ENCODE data around the gene MYL6. TPM values are rescaled to one million over a fixed set of nuclear protein-coding genes. Genes with fewer than 3 reads are reported as not detected.
A peak's percentile ranks its signal among the peaks of the same experiment; 100 is the strongest.

Gene MYL6
- total and polyA plus RNA-seq, 9 of the 15 experiments (the other 6 are each of a cell fraction or from before 2014, with no cell fraction given) = 557 to 1,664 (median 958) TPM

DNA sequence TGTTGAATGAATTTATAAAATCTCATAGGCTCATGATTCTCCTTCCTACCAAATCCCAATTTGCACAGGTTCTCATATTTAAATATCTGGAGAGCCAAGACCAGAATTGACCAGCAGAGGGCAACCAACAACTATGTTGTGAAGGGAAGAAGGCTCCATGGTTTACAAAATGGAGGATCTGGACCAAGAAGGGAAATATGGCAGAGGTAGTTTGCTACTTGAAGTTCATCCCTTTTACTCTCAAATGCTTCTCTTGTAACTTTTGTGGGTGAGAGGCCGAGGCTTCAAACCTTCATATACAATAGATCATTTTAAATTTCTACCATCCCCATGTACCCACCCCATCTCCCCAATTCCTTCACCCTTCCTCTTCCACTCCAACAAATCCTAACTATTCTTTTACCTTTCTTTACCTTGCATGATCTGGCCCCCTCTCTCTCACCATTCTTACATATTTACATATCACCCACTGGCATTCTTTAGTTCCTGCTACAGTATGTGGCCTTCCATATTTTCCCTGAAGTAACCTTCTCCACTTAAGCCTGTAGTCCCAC lies 34.9 kb downstream of the MYL6 start (continued):
- peak; percentile 90 to 92 for TF ChIP-seq RAD21 (CRISPR knock-in tag; conservative IDR thresholded peaks at IDR 0.05 in 1 of 2, IDR thresholded peaks at IDR 0.05 in 1 of 2)
- TF ChIP-seq, protein P1, sequence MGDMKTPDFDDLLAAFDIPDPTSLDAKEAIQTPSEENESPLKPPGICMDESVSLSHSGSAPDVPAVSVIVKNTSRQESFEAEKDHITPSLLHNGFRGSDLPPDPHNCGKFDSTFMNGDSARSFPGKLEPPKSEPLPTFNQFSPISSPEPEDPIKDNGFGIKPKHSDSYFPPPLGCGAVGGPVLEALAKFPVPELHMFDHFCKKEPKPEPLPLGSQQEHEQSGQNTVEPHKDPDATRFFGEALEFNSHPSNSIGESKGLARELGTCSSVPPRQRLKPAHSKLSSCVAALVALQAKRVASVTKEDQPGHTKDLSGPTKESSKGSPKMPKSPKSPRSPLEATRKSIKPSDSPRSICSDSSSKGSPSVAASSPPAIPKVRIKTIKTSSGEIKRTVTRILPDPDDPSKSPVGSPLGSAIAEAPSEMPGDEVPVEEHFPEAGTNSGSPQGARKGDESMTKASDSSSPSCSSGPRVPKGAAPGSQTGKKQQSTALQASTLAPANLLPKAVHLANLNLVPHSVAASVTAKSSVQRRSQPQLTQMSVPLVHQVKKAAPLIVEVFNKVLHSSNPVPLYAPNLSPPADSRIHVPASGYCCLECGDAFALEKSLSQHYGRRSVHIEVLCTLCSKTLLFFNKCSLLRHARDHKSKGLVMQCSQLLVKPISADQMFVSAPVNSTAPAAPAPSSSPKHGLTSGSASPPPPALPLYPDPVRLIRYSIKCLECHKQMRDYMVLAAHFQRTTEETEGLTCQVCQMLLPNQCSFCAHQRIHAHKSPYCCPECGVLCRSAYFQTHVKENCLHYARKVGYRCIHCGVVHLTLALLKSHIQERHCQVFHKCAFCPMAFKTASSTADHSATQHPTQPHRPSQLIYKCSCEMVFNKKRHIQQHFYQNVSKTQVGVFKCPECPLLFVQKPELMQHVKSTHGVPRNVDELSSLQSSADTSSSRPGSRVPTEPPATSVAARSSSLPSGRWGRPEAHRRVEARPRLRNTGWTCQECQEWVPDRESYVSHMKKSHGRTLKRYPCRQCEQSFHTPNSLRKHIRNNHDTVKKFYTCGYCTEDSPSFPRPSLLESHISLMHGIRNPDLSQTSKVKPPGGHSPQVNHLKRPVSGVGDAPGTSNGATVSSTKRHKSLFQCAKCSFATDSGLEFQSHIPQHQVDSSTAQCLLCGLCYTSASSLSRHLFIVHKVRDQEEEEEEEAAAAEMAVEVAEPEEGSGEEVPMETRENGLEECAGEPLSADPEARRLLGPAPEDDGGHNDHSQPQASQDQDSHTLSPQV (IDR thresholded peaks at IDR 0.05) = peak; percentile 83
- TF ChIP-seq NR4A1 (CRISPR knock-in tag; IDR thresholded peaks at IDR 0.05) = no peak
- TF ChIP-seq NR4A1 (tag; IDR thresholded peaks at IDR 0.05) = no peak
- TF ChIP-seq ZNF263 (CRISPR knock-in tag; IDR thresholded peaks at IDR 0.05; ENCODE audit: borderline replicate concordance) = no peak
- TF ChIP-seq ZNF785 (CRISPR knock-in tag; IDR thresholded peaks at IDR 0.05) = no peak
- TF ChIP-seq LARP7 (IDR thresholded peaks at IDR 0.05) = no peak
- peak; percentile 80; the same call in 1 of the 2 replicates for TF ChIP-seq ZC3H11A (IDR thresholded peaks at IDR 0.05; ENCODE audit: low read depth, low read length)
- peak in 1 of 2 experiments; percentile 51; a peak in 1 of 4 replicates for TF ChIP-seq FOXK2 (conservative IDR thresholded peaks at IDR 0.05 in 1 of 2, IDR thresholded peaks at IDR 0.05 in 1 of 2; ENCODE audit: low read depth in 2 of 2)
- TF ChIP-seq SRSF7 (optimal IDR thresholded peaks at IDR 0.05; ENCODE audit: low read depth, low read length) = no peak
- TF ChIP-seq MTA2 (IDR thresholded peaks at IDR 0.05; ENCODE audit: low read depth) = 0 out of 2 replicates have a peak, but pooled peaks have one; percentile 12
- no peak for TF ChIP-seq MCM7 (IDR thresholded peaks at IDR 0.05)
- no peak for TF ChIP-seq MLX (CRISPR knock-in tag; conservative IDR thresholded peaks at IDR 0.05)
- TF ChIP-seq ZNF217 (CRISPR knock-in tag; IDR thresholded peaks at IDR 0.05) = no peak
- TF ChIP-seq MED1 (CRISPR knock-in tag; IDR thresholded peaks at IDR 0.05; ENCODE audit: borderline replicate concordance) = no peak
- TF ChIP-seq, protein P2, sequence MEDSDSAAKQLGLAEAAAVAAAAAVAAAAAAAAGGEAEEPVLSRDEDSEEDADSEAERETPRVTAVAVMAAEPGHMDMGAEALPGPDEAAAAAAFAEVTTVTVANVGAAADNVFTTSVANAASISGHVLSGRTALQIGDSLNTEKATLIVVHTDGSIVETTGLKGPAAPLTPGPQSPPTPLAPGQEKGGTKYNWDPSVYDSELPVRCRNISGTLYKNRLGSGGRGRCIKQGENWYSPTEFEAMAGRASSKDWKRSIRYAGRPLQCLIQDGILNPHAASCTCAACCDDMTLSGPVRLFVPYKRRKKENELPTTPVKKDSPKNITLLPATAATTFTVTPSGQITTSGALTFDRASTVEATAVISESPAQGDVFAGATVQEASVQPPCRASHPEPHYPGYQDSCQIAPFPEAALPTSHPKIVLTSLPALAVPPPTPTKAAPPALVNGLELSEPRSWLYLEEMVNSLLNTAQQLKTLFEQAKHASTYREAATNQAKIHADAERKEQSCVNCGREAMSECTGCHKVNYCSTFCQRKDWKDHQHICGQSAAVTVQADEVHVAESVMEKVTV (CRISPR knock-in tag; IDR thresholded peaks at IDR 0.05) = peak; percentile 79
- no peak for TF ChIP-seq GABPA (tag; conservative IDR thresholded peaks at IDR 0.05; ENCODE audit: low read depth)
- no peak for TF ChIP-seq PTTG1 (tag; IDR thresholded peaks at IDR 0.05; ENCODE audit: low read depth)
- TF ChIP-seq SOX6 (IDR thresholded peaks at IDR 0.05) = no peak
- TF ChIP-seq DIDO1 (tag; IDR thresholded peaks at IDR 0.05; ENCODE audit: low read depth) = no peak
- TF ChIP-seq ZNF77 (CRISPR knock-in tag; IDR thresholded peaks at IDR 0.05) = no peak
- no peak for TF ChIP-seq NUFIP1 (IDR thresholded peaks at IDR 0.05; ENCODE audit: partially characterized antibody)
- TF ChIP-seq SMARCE1 (IDR thresholded peaks at IDR 0.05) = no peak
- 0 out of 2 replicates have a peak, but pooled peaks have one; percentile 37 for TF ChIP-seq ZNF766 (CRISPR knock-in tag; conservative IDR thresholded peaks at IDR 0.05)

Measured in K562 (cell line).